Endothelial cell of umbilical vein (primary cell): ENCODE results near the gene ZNF57. TPM values are rescaled to one million over a fixed set of nuclear protein-coding genes. Genes with fewer than 3 reads are reported as not detected.

ENCODE experiments used
- BruUV-seq: library from RNA; stranded (reverse); fragments of 400-500 nt; replicated peaks from 2 replicates; lab custom pipeline; 2021; lab: Mats Ljungman, UMichigan
- CTCF ChIA-PET: fragments of 300-600, 350-600 bp; sonication (Branson Sonifier 250); formaldehyde crosslinking; loops from one replicate; lab custom pipeline; 2021; ENCODE audit warnings: antibody characterized with exemption, inconsistent platforms; lab: Charles Lee
- POLR2A ChIA-PET: fragments of 300-600, 350-600 bp; sonication (Branson Sonifier 250); formaldehyde crosslinking; loops from one replicate; lab custom pipeline; 2021; ENCODE audit warnings: antibody characterized with exemption, inconsistent platforms; lab: Charles Lee
- DNase-seq: peaks from one replicate; pipeline ENCODE4 v3.0.0-alpha.2; 2011; ENCODE audit warnings: low read depth, low spot score
- FAIRE-seq: peaks from 2 replicates; lab custom pipeline; 2011; peaks lifted over from hg19 to GRCh38; lab: Jason Lieb, UNC
- H2AFZ ChIP-seq: 2 replicates; pipeline ENCODE4 v1.6.0; 2012; ENCODE audit warnings: low read depth, low read length, control low read depth, inconsistent platforms
- H3K27ac ChIP-seq: 2 replicates; pipeline ENCODE4 v1.5.1; 2011; ENCODE audit warnings: low read depth, mild to moderate bottlenecking, control low read depth, low read length, moderate library complexity; ENCODE audit not compliant: insufficient read depth
- H3K27me3 ChIP-seq, 2 experiments: 2 replicates each; pipeline versions ENCODE4 v1.6.0 to v1.6.1; 2011; ENCODE audit warnings: low read length in 2 of 2, mixed read lengths in 1 of 2; ENCODE audit not compliant: control insufficient read depth in 2 of 2, insufficient read depth in 2 of 2
- H3K36me3 ChIP-seq, 2 experiments: 2 replicates in 1 of 2; 3 replicates in 1 of 2; pipeline ENCODE4 v1.5.1; 2011; ENCODE audit warnings: low read length in 2 of 2, mild to moderate bottlenecking in 1 of 2, moderate library complexity in 1 of 2; ENCODE audit not compliant: control insufficient read depth in 2 of 2, insufficient read depth in 2 of 2; ENCODE audit errors: extremely low read depth in 1 of 2
- H3K4me1 ChIP-seq: 3 replicates; pipeline ENCODE4 v1.5.1; 2011; ENCODE audit warnings: mild to moderate bottlenecking, low read length; ENCODE audit not compliant: control insufficient read depth, insufficient read depth; ENCODE audit errors: extremely low read depth
- H3K4me2 ChIP-seq: 2 replicates; pipeline ENCODE4 v1.6.1; 2011; ENCODE audit warnings: low read length, control low read depth, mixed read lengths; ENCODE audit not compliant: insufficient read depth
- H3K4me3 ChIP-seq, 3 experiments: fragments of 200-600 bp in 1 of 3; sonication (generic), shearing (Covaris generic) in 1 of 3; replicated peaks in 1 of 3; 2 replicates each; pipeline ENCODE4 v1.5.1; 2011 to 2016; ENCODE audit warnings: control low read depth in 3 of 3, low read length in 3 of 3, mild to moderate bottlenecking in 2 of 3, inconsistent platforms in 1 of 3, low read depth in 1 of 3, moderate library complexity in 1 of 3; ENCODE audit not compliant: insufficient read depth in 1 of 3
- H3K79me2 ChIP-seq: 2 replicates; pipeline ENCODE4 v1.6.0; 2012; ENCODE audit warnings: low read length, inconsistent platforms; ENCODE audit not compliant: control insufficient read depth, insufficient read depth
- H3K9ac ChIP-seq: replicated peaks from 2 replicates; pipeline ENCODE3; 2011; ENCODE audit warnings: low read length, control low read depth; ENCODE audit not compliant: insufficient read depth; ENCODE audit errors: extremely low read depth
- H3K9me1 ChIP-seq: replicated peaks from 3 replicates; pipeline ENCODE4 v1.6.0; 2011; ENCODE audit warnings: mild to moderate bottlenecking, low read length; ENCODE audit not compliant: control insufficient read depth, insufficient read depth; ENCODE audit errors: extremely low read depth
- H3K9me3 ChIP-seq: replicated peaks from 2 replicates; pipeline ENCODE4 v1.5.1; 2012; ENCODE audit warnings: low read length, inconsistent platforms; ENCODE audit not compliant: control insufficient read depth, insufficient read depth
- H4K20me1 ChIP-seq: replicated peaks from 2 replicates; pipeline ENCODE3; 2011; ENCODE audit warnings: mild to moderate bottlenecking, low read length; ENCODE audit not compliant: control insufficient read depth, insufficient read depth; ENCODE audit errors: extremely low read depth
- CTCF ChIP-seq, 2 donors: IDR thresholded peaks; 1 replicate in 1 of 2; 2 replicates in 1 of 2; pipeline ENCODE4 v1.5.1; 2011; ENCODE audit warnings: low read length in 2 of 2, mild to moderate bottlenecking in 2 of 2, moderate library complexity in 2 of 2, control low read depth in 1 of 2, inconsistent platforms in 1 of 2, low read depth in 1 of 2; ENCODE audit not compliant: insufficient read depth in 1 of 2; ENCODE audit errors: extremely low read depth in 1 of 2
- EZH2 ChIP-seq: IDR thresholded peaks from 2 replicates; pipeline ENCODE4 v1.6.1; 2012; ENCODE audit warnings: borderline replicate concordance, low read depth, mild to moderate bottlenecking, moderate library complexity, low read length, inconsistent platforms; ENCODE audit not compliant: severe bottlenecking
- FOS ChIP-seq: IDR thresholded peaks from 2 replicates; pipeline ENCODE4 v1.6.1; 2011; ENCODE audit warnings: mild to moderate bottlenecking, low read length, moderate library complexity, borderline replicate concordance; ENCODE audit not compliant: insufficient read depth
- GATA2 ChIP-seq: IDR thresholded peaks from 2 replicates; pipeline ENCODE4 v1.7.0; 2011; ENCODE audit warnings: low read depth, mild to moderate bottlenecking, moderate library complexity, mixed read lengths, low read length; ENCODE audit not compliant: insufficient read length, insufficient read depth
- JUN ChIP-seq: IDR thresholded peaks from 2 replicates; pipeline ENCODE4 v1.6.1; 2011; ENCODE audit warnings: borderline replicate concordance, low read depth; ENCODE audit not compliant: insufficient read length, insufficient read depth
- MAX ChIP-seq: IDR thresholded peaks from 2 replicates; pipeline ENCODE4 v1.6.1; 2011; ENCODE audit not compliant: insufficient read depth, insufficient read length
- MYC ChIP-seq: IDR thresholded peaks from one replicate; pipeline ENCODE4 v1.6.1; 2011; ENCODE audit warnings: mild to moderate bottlenecking, low read depth, low read length
- POLR2A ChIP-seq: IDR thresholded peaks from 2 replicates; pipeline ENCODE4 v1.6.1; 2012; ENCODE audit warnings: low read depth, mild to moderate bottlenecking, control low read depth, low read length
- POLR2AphosphoS5 ChIP-seq: IDR thresholded peaks from 2 replicates; pipeline ENCODE4 v1.6.1; 2012; ENCODE audit warnings: low read depth, mild to moderate bottlenecking, control low read depth, low read length, moderate library complexity; ENCODE audit not compliant: insufficient read depth
- dilution Hi-C: fragments of 300-500 bp; cut with MboI; formaldehyde crosslinking; loops from one replicate; pipeline ENCODE4 v1.15.0; 2019; ENCODE audit warnings: low sequenced_read_pairs; ENCODE audit not compliant: extremely low pct_ligation_motif_present
- intact Hi-C: fragments of 100-400 bp; cut with micrococcal nuclease; formaldehyde crosslinking; loops from one replicate; pipeline ENCODE4 v1.10.0; 2022
- polyA plus RNA-seq, 4 experiments: library from polyadenylated mRNA; depleted of rRNA in 3 of 4; stranded (reverse) in 3 of 4; unstranded in 1 of 4; fragments of >200 nt; gene quantifications; 2 replicates each; pipeline versions ENCODE4 v1.2.1 to v1.2.3, GENCODE V29; 2011 to 2012; ENCODE audit warnings: missing spikeins in 1 of 4
- total RNA-seq: library from RNA; stranded (reverse); gene quantifications from 2 replicates; pipeline ENCODE4 v1.2.3, GENCODE V29; 2021

Gene ZNF57
- total and polyA plus RNA-seq, 2 donors (not counting 3 experiments of a cell fraction or from before 2014, with no cell fraction given): 2.0 to 3.6 TPM

GRCh38 chr19:2917275-2918184 lies 16.8 kb downstream of the ZNF57 start:
- no TSS peak for BruUV-seq
- Histone ChIP-seq H3K9me1 (no peaks in the 10 kb centered on the region), H3K79me2 (no peaks in the 10 kb centered on the region), H3K27ac (no peak overlapping the region), H3K4me2 (no peak overlapping the region), H3K4me3 (no peak overlapping the region), H3K9me3 (peaks cover 15% of the 10 kb centered on the region), H3K27me3 (no peaks in the 10 kb centered on the region), H3K36me3 (peaks cover 13 to 16% of the 10 kb centered on the region in 2 experiments), H4K20me1 (no peaks in the 10 kb centered on the region), H2AFZ (no peak overlapping the region), H3K4me1 (no peaks in the 10 kb centered on the region), H3K9ac (no peak overlapping the region)
- DNase-seq (no peak), FAIRE-seq (no peak)
- TF ChIP-seq JUN: no peak
- no peak for TF ChIP-seq MAX
- no peak for TF ChIP-seq GATA2
- no peak for TF ChIP-seq POLR2A
- TF ChIP-seq FOS: no peak
- no peak for TF ChIP-seq EZH2
- no peak for TF ChIP-seq POLR2AphosphoS5
- TF ChIP-seq MYC: no peak
- TF ChIP-seq CTCF (IDR thresholded peaks at IDR 0.05; ENCODE audit: extremely low read depth in 1 of 2, insufficient read depth in 1 of 2, low read depth in 1 of 2, low read length in 2 of 2): no peak
- dilution Hi-C loops (no loop called here), intact Hi-C loops (no loop called here)
- ChIA-PET CTCF (no interaction called here), POLR2A (no interaction called here)
